HL-60 (cell line): ENCODE data around the gene AANAT.

Experiments
- GABPA ChIP-seq: IDR thresholded peaks from 2 replicates; pipeline ENCODE4 v1.6.1; 2012; ENCODE audit warnings: low read depth
- POLR2AphosphoS5 ChIP-seq: IDR thresholded peaks from 2 replicates; pipeline ENCODE4 v1.6.1; 2012; ENCODE audit warnings: low read depth
- SPI1 ChIP-seq: IDR thresholded peaks from 2 replicates; pipeline ENCODE4 v1.6.1; 2012; ENCODE audit warnings: low read depth, mild to moderate bottlenecking, borderline replicate concordance
- TF ChIP-seq, protein P1 (sequence below): IDR thresholded peaks from one replicate; pipeline ENCODE4 v1.5.1; 2011; ENCODE audit warnings: low read length, control low read depth, inconsistent platforms; ENCODE audit not compliant: insufficient read depth
- TF ChIP-seq, protein P2 (sequence below): IDR thresholded peaks from 2 replicates; pipeline ENCODE4 v1.6.1; 2012; ENCODE audit warnings: low read depth; ENCODE audit not compliant: insufficient replicate concordance

DNA sequence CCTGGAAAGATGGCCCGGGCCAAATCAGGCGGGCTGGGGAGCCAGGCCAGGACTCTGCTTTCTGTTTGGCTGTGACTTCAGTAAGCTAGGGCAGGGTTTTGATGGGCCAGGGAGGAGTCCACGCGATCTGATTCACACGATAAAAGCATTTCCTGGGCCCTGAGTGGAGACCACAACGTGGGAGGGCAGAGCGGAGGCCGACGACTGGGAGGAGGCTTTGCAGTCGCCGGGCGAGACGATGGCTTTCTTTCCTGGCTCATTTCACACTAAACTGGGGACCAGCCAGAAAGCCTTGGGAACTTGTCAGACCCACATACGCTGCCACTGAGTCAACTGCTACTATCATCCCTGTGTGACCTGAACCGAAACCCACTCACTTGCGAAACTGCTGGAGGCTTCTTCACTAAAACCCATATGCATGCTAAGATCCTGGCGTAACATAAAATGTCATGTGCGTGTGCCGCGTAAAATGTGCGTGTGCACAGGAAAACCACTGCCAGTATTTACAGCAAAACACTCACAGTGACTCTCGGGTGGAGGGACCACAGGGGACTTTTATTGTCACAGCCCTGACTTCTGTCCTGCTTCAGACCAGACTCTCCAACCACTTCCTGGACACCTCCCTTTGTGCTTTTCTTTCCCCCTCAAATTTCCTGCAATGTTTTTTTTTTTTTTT lies 48.0 kb downstream of the AANAT start:
- TF ChIP-seq, protein P1, sequence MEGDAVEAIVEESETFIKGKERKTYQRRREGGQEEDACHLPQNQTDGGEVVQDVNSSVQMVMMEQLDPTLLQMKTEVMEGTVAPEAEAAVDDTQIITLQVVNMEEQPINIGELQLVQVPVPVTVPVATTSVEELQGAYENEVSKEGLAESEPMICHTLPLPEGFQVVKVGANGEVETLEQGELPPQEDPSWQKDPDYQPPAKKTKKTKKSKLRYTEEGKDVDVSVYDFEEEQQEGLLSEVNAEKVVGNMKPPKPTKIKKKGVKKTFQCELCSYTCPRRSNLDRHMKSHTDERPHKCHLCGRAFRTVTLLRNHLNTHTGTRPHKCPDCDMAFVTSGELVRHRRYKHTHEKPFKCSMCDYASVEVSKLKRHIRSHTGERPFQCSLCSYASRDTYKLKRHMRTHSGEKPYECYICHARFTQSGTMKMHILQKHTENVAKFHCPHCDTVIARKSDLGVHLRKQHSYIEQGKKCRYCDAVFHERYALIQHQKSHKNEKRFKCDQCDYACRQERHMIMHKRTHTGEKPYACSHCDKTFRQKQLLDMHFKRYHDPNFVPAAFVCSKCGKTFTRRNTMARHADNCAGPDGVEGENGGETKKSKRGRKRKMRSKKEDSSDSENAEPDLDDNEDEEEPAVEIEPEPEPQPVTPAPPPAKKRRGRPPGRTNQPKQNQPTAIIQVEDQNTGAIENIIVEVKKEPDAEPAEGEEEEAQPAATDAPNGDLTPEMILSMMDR: no peak
- TF ChIP-seq, protein P2, sequence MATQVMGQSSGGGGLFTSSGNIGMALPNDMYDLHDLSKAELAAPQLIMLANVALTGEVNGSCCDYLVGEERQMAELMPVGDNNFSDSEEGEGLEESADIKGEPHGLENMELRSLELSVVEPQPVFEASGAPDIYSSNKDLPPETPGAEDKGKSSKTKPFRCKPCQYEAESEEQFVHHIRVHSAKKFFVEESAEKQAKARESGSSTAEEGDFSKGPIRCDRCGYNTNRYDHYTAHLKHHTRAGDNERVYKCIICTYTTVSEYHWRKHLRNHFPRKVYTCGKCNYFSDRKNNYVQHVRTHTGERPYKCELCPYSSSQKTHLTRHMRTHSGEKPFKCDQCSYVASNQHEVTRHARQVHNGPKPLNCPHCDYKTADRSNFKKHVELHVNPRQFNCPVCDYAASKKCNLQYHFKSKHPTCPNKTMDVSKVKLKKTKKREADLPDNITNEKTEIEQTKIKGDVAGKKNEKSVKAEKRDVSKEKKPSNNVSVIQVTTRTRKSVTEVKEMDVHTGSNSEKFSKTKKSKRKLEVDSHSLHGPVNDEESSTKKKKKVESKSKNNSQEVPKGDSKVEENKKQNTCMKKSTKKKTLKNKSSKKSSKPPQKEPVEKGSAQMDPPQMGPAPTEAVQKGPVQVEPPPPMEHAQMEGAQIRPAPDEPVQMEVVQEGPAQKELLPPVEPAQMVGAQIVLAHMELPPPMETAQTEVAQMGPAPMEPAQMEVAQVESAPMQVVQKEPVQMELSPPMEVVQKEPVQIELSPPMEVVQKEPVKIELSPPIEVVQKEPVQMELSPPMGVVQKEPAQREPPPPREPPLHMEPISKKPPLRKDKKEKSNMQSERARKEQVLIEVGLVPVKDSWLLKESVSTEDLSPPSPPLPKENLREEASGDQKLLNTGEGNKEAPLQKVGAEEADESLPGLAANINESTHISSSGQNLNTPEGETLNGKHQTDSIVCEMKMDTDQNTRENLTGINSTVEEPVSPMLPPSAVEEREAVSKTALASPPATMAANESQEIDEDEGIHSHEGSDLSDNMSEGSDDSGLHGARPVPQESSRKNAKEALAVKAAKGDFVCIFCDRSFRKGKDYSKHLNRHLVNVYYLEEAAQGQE: no peak
- TF ChIP-seq POLR2AphosphoS5: no peak
- TF ChIP-seq GABPA: no peak
- TF ChIP-seq SPI1: no peak
